DND-41 (cell line): Measurements from ENCODE around the gene RHOJ.

Experiments used
- EZH2 ChIP-seq: IDR thresholded peaks from 3 replicates; pipeline ENCODE4 v1.6.1; 2012; ENCODE audit warnings: borderline replicate concordance, low read depth, mild to moderate bottlenecking, moderate library complexity, low read length, inconsistent platforms; ENCODE audit not compliant: severe bottlenecking
- TF ChIP-seq, protein P1 (sequence below): IDR thresholded peaks from 2 replicates; pipeline ENCODE4 v1.5.1; 2012; ENCODE audit warnings: borderline replicate concordance, low read length, moderate library complexity, mild to moderate bottlenecking; ENCODE audit not compliant: poor library complexity, severe bottlenecking; ENCODE audit errors: extremely low read depth

DNA sequence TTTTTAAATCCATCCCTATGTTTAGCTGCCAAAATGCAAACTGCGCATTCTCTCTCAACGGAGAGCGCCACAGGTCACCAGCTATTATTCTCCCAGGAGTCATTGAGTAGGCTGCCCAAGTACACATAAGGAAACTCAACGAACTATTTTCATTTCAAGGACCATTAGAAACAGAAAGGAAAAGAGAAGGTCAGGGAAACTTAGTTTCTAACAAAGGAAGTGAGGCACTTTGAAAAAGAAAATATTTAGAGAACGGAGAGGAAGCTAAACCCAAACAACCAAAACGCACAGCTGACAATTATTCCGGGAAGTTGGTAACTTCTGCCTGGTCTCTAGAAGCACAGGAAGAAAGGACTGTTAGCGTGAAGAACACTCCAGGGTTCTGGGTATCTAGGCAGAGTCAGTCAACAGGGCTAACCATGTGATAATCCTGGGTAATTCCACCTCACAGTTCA is 91.0 kb downstream of the RHOJ start:
- TF ChIP-seq, protein P1, sequence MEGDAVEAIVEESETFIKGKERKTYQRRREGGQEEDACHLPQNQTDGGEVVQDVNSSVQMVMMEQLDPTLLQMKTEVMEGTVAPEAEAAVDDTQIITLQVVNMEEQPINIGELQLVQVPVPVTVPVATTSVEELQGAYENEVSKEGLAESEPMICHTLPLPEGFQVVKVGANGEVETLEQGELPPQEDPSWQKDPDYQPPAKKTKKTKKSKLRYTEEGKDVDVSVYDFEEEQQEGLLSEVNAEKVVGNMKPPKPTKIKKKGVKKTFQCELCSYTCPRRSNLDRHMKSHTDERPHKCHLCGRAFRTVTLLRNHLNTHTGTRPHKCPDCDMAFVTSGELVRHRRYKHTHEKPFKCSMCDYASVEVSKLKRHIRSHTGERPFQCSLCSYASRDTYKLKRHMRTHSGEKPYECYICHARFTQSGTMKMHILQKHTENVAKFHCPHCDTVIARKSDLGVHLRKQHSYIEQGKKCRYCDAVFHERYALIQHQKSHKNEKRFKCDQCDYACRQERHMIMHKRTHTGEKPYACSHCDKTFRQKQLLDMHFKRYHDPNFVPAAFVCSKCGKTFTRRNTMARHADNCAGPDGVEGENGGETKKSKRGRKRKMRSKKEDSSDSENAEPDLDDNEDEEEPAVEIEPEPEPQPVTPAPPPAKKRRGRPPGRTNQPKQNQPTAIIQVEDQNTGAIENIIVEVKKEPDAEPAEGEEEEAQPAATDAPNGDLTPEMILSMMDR: no peak
- no peak for TF ChIP-seq EZH2
